OCI-LY1 (cell line): ENCODE measurements around the gene SUPT5H.

Experiments
- H2AFZ ChIP-seq: fragments of 200-600 bp; sonication (generic), shearing (Covaris generic); 2 replicates; pipeline ENCODE4 v1.6.0; 2014; ENCODE audit warnings: antibody characterized with exemption, mild to moderate bottlenecking, low read length
- H3F3A ChIP-seq: fragments of 200-600 bp; sonication (generic), shearing (Covaris generic); 2 replicates; pipeline ENCODE4 v1.6.0; 2014; ENCODE audit warnings: mild to moderate bottlenecking, antibody characterized with exemption, low read length, moderate library complexity; ENCODE audit not compliant: insufficient read depth
- H3K27ac ChIP-seq: fragments of 200-600 bp; sonication (generic); 2 replicates; pipeline ENCODE4 v1.5.1; 2014; ENCODE audit warnings: low read length, mixed run types, mild to moderate bottlenecking, low read depth; ENCODE audit not compliant: poor library complexity, severe bottlenecking
- H3K27me3 ChIP-seq: fragments of 200-600 bp; sonication (generic); 2 replicates; pipeline ENCODE4 v1.6.0; 2014; ENCODE audit warnings: antibody characterized with exemption, mild to moderate bottlenecking, low read length, moderate library complexity; ENCODE audit not compliant: insufficient read depth
- H3K36me3 ChIP-seq: fragments of 200-600 bp; sonication (generic); 2 replicates; pipeline ENCODE4 v1.6.1; 2014; ENCODE audit warnings: mild to moderate bottlenecking, antibody characterized with exemption, low read length, moderate library complexity, mixed read lengths; ENCODE audit not compliant: insufficient read depth
- H3K4me1 ChIP-seq: fragments of 200-600 bp; sonication (generic); 2 replicates; pipeline ENCODE4 v1.5.1; 2014; ENCODE audit warnings: mild to moderate bottlenecking, low read length, moderate library complexity; ENCODE audit not compliant: insufficient read depth, severe bottlenecking
- H3K4me2 ChIP-seq: fragments of 200-600 bp; sonication (generic), shearing (Covaris generic); 2 replicates; pipeline ENCODE4 v1.6.1; 2014; ENCODE audit warnings: low read length
- H3K4me3 ChIP-seq: fragments of 200-600 bp; sonication (generic); 2 replicates; pipeline ENCODE4 v1.5.1; 2014; ENCODE audit warnings: low read length, low read depth, mild to moderate bottlenecking, mixed read lengths; ENCODE audit not compliant: poor library complexity, severe bottlenecking
- H3K79me2 ChIP-seq: fragments of 200-600 bp; shearing (Covaris generic); 2 replicates; pipeline ENCODE4 v1.6.1; 2016; ENCODE audit warnings: mixed run types, low read length, mixed read lengths; ENCODE audit not compliant: insufficient read depth
- H3K9ac ChIP-seq: fragments of 200-600 bp; sonication (generic), shearing (Covaris generic); 2 replicates; pipeline ENCODE4 v1.6.1; 2014; ENCODE audit warnings: mild to moderate bottlenecking, low read length, mixed read lengths
- H3K9me2 ChIP-seq: fragments of 200-600 bp; sonication (generic), shearing (Covaris generic); 2 replicates; pipeline ENCODE4 v1.6.1; 2014; ENCODE audit warnings: low read depth, mild to moderate bottlenecking, low read length, mixed read lengths
- H3K9me3 ChIP-seq: fragments of 200-600 bp; shearing (Covaris generic); 2 replicates; pipeline ENCODE4 v1.6.1; 2014; ENCODE audit warnings: low read length, mixed read lengths
- H4K20me1 ChIP-seq: fragments of 200-600 bp; sonication (generic), shearing (Covaris generic); 2 replicates; pipeline ENCODE4 v1.6.0; 2016; ENCODE audit warnings: mild to moderate bottlenecking, low read length; ENCODE audit not compliant: insufficient read depth
- CTCF ChIP-seq: fragments of 200-600 bp; sonication (generic), shearing (Covaris generic); IDR thresholded peaks from 2 replicates; pipeline ENCODE4 v1.5.1; 2017; ENCODE audit warnings: mild to moderate bottlenecking, antibody characterized with exemption, low read length, moderate library complexity, mixed read lengths
- EZH2 ChIP-seq: fragments of 200-600 bp; sonication (generic), shearing (Covaris generic); IDR thresholded peaks from 2 replicates; pipeline ENCODE4 v1.8.0; 2017; ENCODE audit warnings: borderline replicate concordance, mixed run types, mild to moderate bottlenecking, antibody characterized with exemption, low read length, moderate library complexity, mixed read lengths

SUPT5H gene

DNA sequence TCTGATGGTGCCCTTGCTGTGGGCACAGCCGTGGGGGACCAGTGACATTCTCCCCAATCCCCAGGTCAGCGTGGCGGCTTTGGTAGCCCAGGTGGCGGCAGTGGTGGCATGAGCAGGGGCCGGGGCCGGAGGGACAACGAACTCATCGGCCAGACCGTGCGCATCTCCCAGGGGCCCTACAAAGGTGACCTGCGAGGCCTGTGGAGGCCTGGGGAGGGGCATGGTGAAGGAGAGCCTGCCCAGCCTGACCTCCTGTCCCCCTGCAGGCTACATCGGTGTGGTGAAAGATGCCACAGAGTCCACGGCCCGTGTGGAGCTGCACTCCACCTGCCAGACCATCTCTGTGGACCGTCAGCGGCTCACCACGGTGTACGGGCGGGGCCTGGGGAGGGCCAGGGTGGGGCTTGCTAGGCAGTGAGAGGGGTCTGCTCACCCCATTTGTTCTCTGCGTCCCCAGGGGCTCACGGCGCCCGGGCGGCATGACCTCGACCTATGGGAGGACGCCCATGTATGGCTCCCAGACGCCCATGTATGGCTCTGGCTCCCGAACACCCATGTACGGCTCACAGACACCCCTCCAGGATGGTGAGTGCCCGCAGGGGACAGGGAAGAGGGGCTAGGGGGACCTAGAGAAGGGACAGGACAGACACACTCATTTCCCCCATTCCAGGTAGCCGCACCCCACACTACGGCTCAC, 27.5 kb downstream of the SUPT5H start:
- H3K9ac ChIP-seq: no peak overlapping the region
- no peak overlapping the region for H3K4me2 ChIP-seq
- H3K9me3 ChIP-seq: no peaks in the 10 kb centered on the region
- H3K27me3 ChIP-seq: no peaks in the 10 kb centered on the region
- H3K4me3 ChIP-seq: no peak overlapping the region
- H3K27ac ChIP-seq: no peak overlapping the region
- H2AFZ ChIP-seq: no peak overlapping the region
- H3K79me2 ChIP-seq: no peaks in the 10 kb centered on the region
- no peaks in the 10 kb centered on the region for H3K4me1 ChIP-seq
- TF ChIP-seq CTCF (no peak), EZH2 (no peak)
- H3K9me2 ChIP-seq: no peaks in the 10 kb centered on the region
- no peaks in the 10 kb centered on the region for H4K20me1 ChIP-seq
- H3F3A ChIP-seq: no peaks in the 10 kb centered on the region
- H3K36me3 ChIP-seq: peaks cover 87% of the 10 kb centered on the region

- Histone ChIP-seq H3K36me3 (peaks cover 81% of the 10 kb centered on the region), H3K27ac (no peak overlapping the region), H3F3A (peaks cover 1% of the 10 kb centered on the region; the same call in 1 of the 2 replicates), H3K79me2 (no peaks in the 10 kb centered on the region), H3K27me3 (no peaks in the 10 kb centered on the region), H3K9me3 (no peaks in the 10 kb centered on the region), H3K4me3 (no peak overlapping the region), H3K9me2 (no peaks in the 10 kb centered on the region), H3K4me2 (no peak overlapping the region), H3K4me1 (no peaks in the 10 kb centered on the region), H3K9ac (no peak overlapping the region), H2AFZ (no peak overlapping the region), H4K20me1 (no peaks in the 10 kb centered on the region)
- TF ChIP-seq EZH2 (no peak), CTCF (no peak)
Measured at GRCh38 chr19:39473443-39473960, 28.1 kb downstream of the SUPT5H start.

GRCh38 chr19:39474139-39474620, 28.8 kb downstream of the SUPT5H start:
- peaks cover 74% of the 10 kb centered on the region for H3K36me3 ChIP-seq

More at GRCh38 chr19:39474139-39474620, 28.8 kb downstream of the SUPT5H start:
- no peaks in the 10 kb centered on the region for H3K4me1 ChIP-seq
- no peak overlapping the region for H3K27ac ChIP-seq
- H4K20me1 ChIP-seq: no peaks in the 10 kb centered on the region
- H2AFZ ChIP-seq: no peak overlapping the region
- TF ChIP-seq CTCF (peak; percentile 92), EZH2 (no peak)
- no peaks in the 10 kb centered on the region for H3K79me2 ChIP-seq
- H3F3A ChIP-seq: peaks cover 4% of the 10 kb centered on the region; the same call in 1 of the 2 replicates
- H3K9me3 ChIP-seq: no peaks in the 10 kb centered on the region
- no peaks in the 10 kb centered on the region for H3K9me2 ChIP-seq
- H3K9ac ChIP-seq: no peak overlapping the region
- H3K4me2 ChIP-seq: no peak overlapping the region
- no peak overlapping the region for H3K4me3 ChIP-seq
- no peaks in the 10 kb centered on the region for H3K27me3 ChIP-seq
